Measurements from ENCODE around the gene PCOLCE2. TPM values are rescaled to one million over a fixed set of nuclear protein-coding genes. Genes with fewer than 3 reads are reported as not detected.

The PCOLCE2 gene
- total RNA-seq, 1 donor from 2014 or later, result 23.3 TPM

GRCh38 chr3:142817897-142818296, 71.0 kb downstream of the PCOLCE2 start:
- Histone ChIP-seq H3K27ac (no peak overlapping the region), H3K4me3 (no peak overlapping the region), H3K27me3 (no peaks in the 10 kb centered on the region), H3K4me1 (no peaks in the 10 kb centered on the region), H3K9me3 (no peaks in the 10 kb centered on the region), H3K36me3 (no peaks in the 10 kb centered on the region)
- no peak for ATAC-seq
- no peak for DNase-seq
- intact Hi-C loops (cut with DNase I), result no loop called here
- no peak for TF ChIP-seq CTCF (IDR thresholded peaks at IDR 0.05)

GRCh38 chr3:142817356-142817755, 71.5 kb downstream of the PCOLCE2 start:
- H3K27me3 ChIP-seq, result no peaks in the 10 kb centered on the region
- no peak for ATAC-seq
- H3K36me3 ChIP-seq, result no peaks in the 10 kb centered on the region
- TF ChIP-seq CTCF (IDR thresholded peaks at IDR 0.05), result no peak
- intact Hi-C loops (cut with DNase I), result no loop called here
- H3K27ac ChIP-seq, result no peak overlapping the region
- DNase-seq, result no peak
- H3K4me3 ChIP-seq, result no peak overlapping the region
- H3K4me1 ChIP-seq, result no peaks in the 10 kb centered on the region
- no peaks in the 10 kb centered on the region for H3K9me3 ChIP-seq

- H3K4me1 ChIP-seq, result no peaks in the 10 kb centered on the region
- no peak for TF ChIP-seq CTCF (IDR thresholded peaks at IDR 0.05)
- intact Hi-C loops (cut with DNase I), result no loop called here
- no peaks in the 10 kb centered on the region for H3K9me3 ChIP-seq
- no peak overlapping the region for H3K27ac ChIP-seq
- H3K4me3 ChIP-seq, result no peak overlapping the region
- no peaks in the 10 kb centered on the region for H3K27me3 ChIP-seq
- ATAC-seq, result no peak
- DNase-seq, result no peak
- H3K36me3 ChIP-seq, result no peaks in the 10 kb centered on the region
Observed at GRCh38 chr3:142815803-142816202, 73.1 kb downstream of the PCOLCE2 start.

- no peak for ATAC-seq
- no peaks in the 10 kb centered on the region for H3K4me1 ChIP-seq
- intact Hi-C loops (cut with DNase I), result no loop called here
- no peaks in the 10 kb centered on the region for H3K27me3 ChIP-seq
- DNase-seq, result no peak
- H3K27ac ChIP-seq, result no peak overlapping the region
- no peak for TF ChIP-seq CTCF (IDR thresholded peaks at IDR 0.05)
- peaks cover 4% of the 10 kb centered on the region for H3K36me3 ChIP-seq
- H3K4me3 ChIP-seq, result no peak overlapping the region
- H3K9me3 ChIP-seq, result no peaks in the 10 kb centered on the region
Observed at GRCh38 chr3:142809259-142809658, 79.6 kb downstream of the PCOLCE2 start.

GRCh38 chr3:142808103-142808917, 80.6 kb downstream of the PCOLCE2 start:
- intact Hi-C loops (cut with DNase I), result no loop called here
- ATAC-seq, result no peak

More at GRCh38 chr3:142808103-142808917, 80.6 kb downstream of the PCOLCE2 start:
- H3K36me3 ChIP-seq, result peaks cover 5% of the 10 kb centered on the region
- no peak for DNase-seq
- H3K4me3 ChIP-seq, result no peak overlapping the region
- H3K4me1 ChIP-seq, result no peaks in the 10 kb centered on the region
- no peaks in the 10 kb centered on the region for H3K9me3 ChIP-seq
- H3K27me3 ChIP-seq, result no peaks in the 10 kb centered on the region
- no peak for TF ChIP-seq CTCF (IDR thresholded peaks at IDR 0.05)
- H3K27ac ChIP-seq, result no peak overlapping the region
